ENCODE results near the gene VAMP2. TPM values are rescaled to one million over a fixed set of nuclear protein-coding genes. Genes with fewer than 3 reads are reported as not detected.

VAMP2 gene
- total and polyA plus RNA-seq, 10 of the 15 experiments (the other 5 are each of a cell fraction or from before 2014, with no cell fraction given), result 3.0 to 35.2 (median 25.0) TPM

DNA sequence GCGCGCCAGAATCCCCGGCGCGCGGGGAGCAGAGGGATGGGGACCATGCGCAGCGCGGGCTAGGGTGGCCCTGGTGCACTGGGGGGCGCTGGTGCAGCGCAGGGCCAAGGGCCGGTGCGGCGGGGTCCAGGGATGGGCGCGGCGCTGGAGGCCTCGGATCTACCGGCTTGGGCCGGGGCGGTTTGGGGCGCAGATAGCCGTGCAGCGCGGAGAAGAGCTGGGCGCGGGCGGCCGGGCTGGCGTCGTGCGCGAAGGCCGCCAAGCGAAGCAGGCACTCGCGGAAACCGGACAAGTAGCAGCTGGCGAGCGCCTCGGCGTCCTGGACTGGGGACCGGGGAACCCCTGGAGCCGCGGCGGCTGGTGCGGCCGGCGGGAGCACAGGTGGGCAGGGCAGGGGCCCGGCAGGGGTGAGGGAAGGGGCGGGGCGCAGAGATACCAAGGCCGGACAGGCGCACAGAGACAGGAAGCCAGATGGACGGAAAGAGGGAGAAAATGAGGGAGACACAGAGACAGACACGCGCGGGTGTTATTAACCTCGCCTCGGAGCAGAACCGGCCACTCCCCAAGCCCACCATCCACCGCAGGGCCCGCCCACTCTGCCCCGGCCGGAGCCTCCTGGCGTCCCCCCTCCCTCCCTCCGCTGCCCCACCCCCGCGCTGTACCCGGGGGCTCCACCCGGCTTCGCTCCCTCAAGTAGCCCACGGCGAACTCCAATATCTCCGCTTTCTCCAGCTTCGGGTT is 40.9 kb downstream of the VAMP2 start (continued):
- TF ChIP-seq, protein P1, sequence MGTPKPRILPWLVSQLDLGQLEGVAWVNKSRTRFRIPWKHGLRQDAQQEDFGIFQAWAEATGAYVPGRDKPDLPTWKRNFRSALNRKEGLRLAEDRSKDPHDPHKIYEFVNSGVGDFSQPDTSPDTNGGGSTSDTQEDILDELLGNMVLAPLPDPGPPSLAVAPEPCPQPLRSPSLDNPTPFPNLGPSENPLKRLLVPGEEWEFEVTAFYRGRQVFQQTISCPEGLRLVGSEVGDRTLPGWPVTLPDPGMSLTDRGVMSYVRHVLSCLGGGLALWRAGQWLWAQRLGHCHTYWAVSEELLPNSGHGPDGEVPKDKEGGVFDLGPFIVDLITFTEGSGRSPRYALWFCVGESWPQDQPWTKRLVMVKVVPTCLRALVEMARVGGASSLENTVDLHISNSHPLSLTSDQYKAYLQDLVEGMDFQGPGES (IDR thresholded peaks at IDR 0.05), result no peak
- TF ChIP-seq ZNF207 (IDR thresholded peaks at IDR 0.05; ENCODE audit: borderline replicate concordance) (0 out of 2 replicates have a peak, but pooled peaks have one; percentile 38), GABPA (IDR thresholded peaks at IDR 0.05; ENCODE audit: low read depth) (no peak), HCFC1 (IDR thresholded peaks at IDR 0.05; ENCODE audit: low read length) (0 out of 2 replicates have a peak, but pooled peaks have one; percentile 9), ZSCAN29 (IDR thresholded peaks at IDR 0.05) (no peak), FOXM1 (IDR thresholded peaks at IDR 0.05; ENCODE audit: low read depth, low read length) (no peak), TARDBP (IDR thresholded peaks at IDR 0.05; ENCODE audit: borderline replicate concordance) (no peak), YBX1 (IDR thresholded peaks at IDR 0.05) (no peak), BCL11A (IDR thresholded peaks at IDR 0.05; ENCODE audit: low read depth, low read length) (no peak), DPF2 (IDR thresholded peaks at IDR 0.05) (peak; percentile 68), NBN (IDR thresholded peaks at IDR 0.05) (0 out of 2 replicates have a peak, but pooled peaks have one; percentile 5), POLR2AphosphoS5 (IDR thresholded peaks at IDR 0.05; ENCODE audit: low read length) (no peak), SMAD1 (IDR thresholded peaks at IDR 0.05; ENCODE audit: low read depth, partially characterized antibody) (no peak), POLR2AphosphoS2 (IDR thresholded peaks at IDR 0.05; ENCODE audit: low read depth, low read length) (no peak), RFX5 (IDR thresholded peaks at IDR 0.05; ENCODE audit: low read depth, low read length) (no peak), ZNF622 (IDR thresholded peaks at IDR 0.05) (no peak), MEF2B (IDR thresholded peaks at IDR 0.05; ENCODE audit: partially characterized antibody, poor library complexity, severe bottlenecking) (no peak), STAT1 (conservative IDR thresholded peaks at IDR 0.05) (no peak), ATF7 (IDR thresholded peaks at IDR 0.05; ENCODE audit: low read depth) (no peak), EGR1 (IDR thresholded peaks at IDR 0.05; ENCODE audit: borderline replicate concordance in 1 of 2, low read depth in 2 of 2, low read length in 2 of 2) (no peak), NFXL1 (IDR thresholded peaks at IDR 0.05; ENCODE audit: borderline replicate concordance) (no peak), BMI1 (IDR thresholded peaks at IDR 0.05; ENCODE audit: borderline replicate concordance) (no peak), PAX5 (IDR thresholded peaks at IDR 0.05; ENCODE audit: borderline replicate concordance, low read depth, low read length) (no peak), SMARCA5 (IDR thresholded peaks at IDR 0.05) (peak; percentile 98)
- TF ChIP-seq, protein P2, sequence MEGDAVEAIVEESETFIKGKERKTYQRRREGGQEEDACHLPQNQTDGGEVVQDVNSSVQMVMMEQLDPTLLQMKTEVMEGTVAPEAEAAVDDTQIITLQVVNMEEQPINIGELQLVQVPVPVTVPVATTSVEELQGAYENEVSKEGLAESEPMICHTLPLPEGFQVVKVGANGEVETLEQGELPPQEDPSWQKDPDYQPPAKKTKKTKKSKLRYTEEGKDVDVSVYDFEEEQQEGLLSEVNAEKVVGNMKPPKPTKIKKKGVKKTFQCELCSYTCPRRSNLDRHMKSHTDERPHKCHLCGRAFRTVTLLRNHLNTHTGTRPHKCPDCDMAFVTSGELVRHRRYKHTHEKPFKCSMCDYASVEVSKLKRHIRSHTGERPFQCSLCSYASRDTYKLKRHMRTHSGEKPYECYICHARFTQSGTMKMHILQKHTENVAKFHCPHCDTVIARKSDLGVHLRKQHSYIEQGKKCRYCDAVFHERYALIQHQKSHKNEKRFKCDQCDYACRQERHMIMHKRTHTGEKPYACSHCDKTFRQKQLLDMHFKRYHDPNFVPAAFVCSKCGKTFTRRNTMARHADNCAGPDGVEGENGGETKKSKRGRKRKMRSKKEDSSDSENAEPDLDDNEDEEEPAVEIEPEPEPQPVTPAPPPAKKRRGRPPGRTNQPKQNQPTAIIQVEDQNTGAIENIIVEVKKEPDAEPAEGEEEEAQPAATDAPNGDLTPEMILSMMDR (IDR thresholded peaks at IDR 0.05 in 2 of 3, conservative IDR thresholded peaks at IDR 0.05 in 1 of 3; ENCODE audit: control insufficient read depth in 2 of 3, extremely low read depth in 1 of 3, insufficient read depth in 1 of 3, low read depth in 3 of 3, low read length in 3 of 3), result peak; percentile 57 to 82 (median 76); a peak in 5 of 6 replicates
- TF ChIP-seq, protein P3, sequence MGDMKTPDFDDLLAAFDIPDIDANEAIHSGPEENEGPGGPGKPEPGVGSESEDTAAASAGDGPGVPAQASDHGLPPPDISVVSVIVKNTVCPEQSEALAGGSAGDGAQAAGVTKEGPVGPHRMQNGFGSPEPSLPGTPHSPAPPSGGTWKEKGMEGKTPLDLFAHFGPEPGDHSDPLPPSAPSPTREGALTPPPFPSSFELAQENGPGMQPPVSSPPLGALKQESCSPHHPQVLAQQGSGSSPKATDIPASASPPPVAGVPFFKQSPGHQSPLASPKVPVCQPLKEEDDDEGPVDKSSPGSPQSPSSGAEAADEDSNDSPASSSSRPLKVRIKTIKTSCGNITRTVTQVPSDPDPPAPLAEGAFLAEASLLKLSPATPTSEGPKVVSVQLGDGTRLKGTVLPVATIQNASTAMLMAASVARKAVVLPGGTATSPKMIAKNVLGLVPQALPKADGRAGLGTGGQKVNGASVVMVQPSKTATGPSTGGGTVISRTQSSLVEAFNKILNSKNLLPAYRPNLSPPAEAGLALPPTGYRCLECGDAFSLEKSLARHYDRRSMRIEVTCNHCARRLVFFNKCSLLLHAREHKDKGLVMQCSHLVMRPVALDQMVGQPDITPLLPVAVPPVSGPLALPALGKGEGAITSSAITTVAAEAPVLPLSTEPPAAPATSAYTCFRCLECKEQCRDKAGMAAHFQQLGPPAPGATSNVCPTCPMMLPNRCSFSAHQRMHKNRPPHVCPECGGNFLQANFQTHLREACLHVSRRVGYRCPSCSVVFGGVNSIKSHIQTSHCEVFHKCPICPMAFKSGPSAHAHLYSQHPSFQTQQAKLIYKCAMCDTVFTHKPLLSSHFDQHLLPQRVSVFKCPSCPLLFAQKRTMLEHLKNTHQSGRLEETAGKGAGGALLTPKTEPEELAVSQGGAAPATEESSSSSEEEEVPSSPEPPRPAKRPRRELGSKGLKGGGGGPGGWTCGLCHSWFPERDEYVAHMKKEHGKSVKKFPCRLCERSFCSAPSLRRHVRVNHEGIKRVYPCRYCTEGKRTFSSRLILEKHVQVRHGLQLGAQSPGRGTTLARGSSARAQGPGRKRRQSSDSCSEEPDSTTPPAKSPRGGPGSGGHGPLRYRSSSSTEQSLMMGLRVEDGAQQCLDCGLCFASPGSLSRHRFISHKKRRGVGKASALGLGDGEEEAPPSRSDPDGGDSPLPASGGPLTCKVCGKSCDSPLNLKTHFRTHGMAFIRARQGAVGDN (IDR thresholded peaks at IDR 0.05), result no peak

All from GM12878 (cell line).